BJ (cell line): Measurements from ENCODE around the gene FKBP15. TPM values are rescaled to one million over a fixed set of nuclear protein-coding genes. Genes with fewer than 3 reads are reported as not detected.
"Not testable (repeated sequence)": the region's sequence is repeated elsewhere in the genome, so short reads cannot be mapped to it uniquely, and the experiment has no call there.

Experiments
- CTCF ChIA-PET: fragments of 350-600 bp; formaldehyde crosslinking; extraction: SDS; loops from one replicate; lab custom pipeline; 2021; ENCODE audit warnings: antibody characterized with exemption, inconsistent platforms; lab: Yijun Ruan, JAX
- POLR2A ChIA-PET: fragments of 300-600 bp; sonication (Branson Sonifier 250); formaldehyde crosslinking; extraction: SDS; loops from one replicate; lab custom pipeline; 2021; ENCODE audit warnings: antibody characterized with exemption; lab: Charles Lee
- DNase-seq: peaks from one replicate; pipeline ENCODE4 v3.0.0-alpha.2; 2011; ENCODE audit warnings: low read depth
- H3K27me3 ChIP-seq: 2 replicates; pipeline ENCODE4 v1.6.0; 2011; ENCODE audit warnings: low read length; ENCODE audit not compliant: control insufficient read depth, insufficient read depth
- H3K36me3 ChIP-seq: 2 replicates; pipeline ENCODE4 v1.5.1; 2011; ENCODE audit warnings: low read length; ENCODE audit not compliant: control insufficient read depth, insufficient read depth
- H3K4me3 ChIP-seq: 2 replicates; pipeline ENCODE4 v1.5.1; 2011; ENCODE audit warnings: low read depth, mild to moderate bottlenecking, control low read depth, low read length
- polyA plus RNA-seq: library from polyadenylated mRNA; depleted of rRNA; stranded (reverse); fragments of >200 nt; gene quantifications from 2 replicates; pipeline ENCODE4 v1.2.3, GENCODE V29; 2011
- TF ChIP-seq, protein P1 (sequence below): IDR thresholded peaks from 2 replicates; pipeline ENCODE4 v1.5.1; 2011; ENCODE audit warnings: low read depth, mild to moderate bottlenecking, control low read depth, inconsistent platforms, low read length, moderate library complexity; ENCODE audit not compliant: insufficient read depth

FKBP15 gene
- polyA plus RNA-seq, 1 experiment: 45.0 TPM

- DNase-seq: no peak
- H3K27me3 ChIP-seq: no peaks in the 10 kb centered on the region
- CTCF ChIA-PET: no interaction called here
- H3K4me3 ChIP-seq: no peak overlapping the region
- TF ChIP-seq, protein P1, sequence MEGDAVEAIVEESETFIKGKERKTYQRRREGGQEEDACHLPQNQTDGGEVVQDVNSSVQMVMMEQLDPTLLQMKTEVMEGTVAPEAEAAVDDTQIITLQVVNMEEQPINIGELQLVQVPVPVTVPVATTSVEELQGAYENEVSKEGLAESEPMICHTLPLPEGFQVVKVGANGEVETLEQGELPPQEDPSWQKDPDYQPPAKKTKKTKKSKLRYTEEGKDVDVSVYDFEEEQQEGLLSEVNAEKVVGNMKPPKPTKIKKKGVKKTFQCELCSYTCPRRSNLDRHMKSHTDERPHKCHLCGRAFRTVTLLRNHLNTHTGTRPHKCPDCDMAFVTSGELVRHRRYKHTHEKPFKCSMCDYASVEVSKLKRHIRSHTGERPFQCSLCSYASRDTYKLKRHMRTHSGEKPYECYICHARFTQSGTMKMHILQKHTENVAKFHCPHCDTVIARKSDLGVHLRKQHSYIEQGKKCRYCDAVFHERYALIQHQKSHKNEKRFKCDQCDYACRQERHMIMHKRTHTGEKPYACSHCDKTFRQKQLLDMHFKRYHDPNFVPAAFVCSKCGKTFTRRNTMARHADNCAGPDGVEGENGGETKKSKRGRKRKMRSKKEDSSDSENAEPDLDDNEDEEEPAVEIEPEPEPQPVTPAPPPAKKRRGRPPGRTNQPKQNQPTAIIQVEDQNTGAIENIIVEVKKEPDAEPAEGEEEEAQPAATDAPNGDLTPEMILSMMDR: no peak
- H3K36me3 ChIP-seq: no peaks in the 10 kb centered on the region
- POLR2A ChIA-PET: no interaction called here
These were observed 23.5 kb upstream of the FKBP15 start for GRCh38 chr9:113244556-113244955.

- TF ChIP-seq, protein P1: no peak
- Histone ChIP-seq H3K27me3 (no peaks in the 10 kb centered on the region), H3K36me3 (no peaks in the 10 kb centered on the region), H3K4me3 (no peak overlapping the region)
- ChIA-PET CTCF (interaction anchor here (1.4 kb wide), 1 partner anchor 19 kb away, joined by 4 read pairs; the partner anchor contains the start of gene SLC31A1), POLR2A (no interaction called here)
- DNase-seq: no peak
These were observed 20.1 kb upstream of the FKBP15 start for GRCh38 chr9:113241161-113241560.

GRCh38 chr9:113238859-113239232, 17.8 kb upstream of the FKBP15 start:
- H3K36me3 ChIP-seq: no peaks in the 10 kb centered on the region
- POLR2A ChIA-PET: no interaction called here
- CTCF ChIA-PET: interaction anchor here (0.6 kb wide), 1 partner anchor 50 kb away, joined by 3 read pairs; no protein-coding TSS in a partner anchor
- no peak for DNase-seq
- H3K4me3 ChIP-seq: no peak overlapping the region
- no peaks in the 10 kb centered on the region for H3K27me3 ChIP-seq
- TF ChIP-seq, protein P1: no peak

DNA sequence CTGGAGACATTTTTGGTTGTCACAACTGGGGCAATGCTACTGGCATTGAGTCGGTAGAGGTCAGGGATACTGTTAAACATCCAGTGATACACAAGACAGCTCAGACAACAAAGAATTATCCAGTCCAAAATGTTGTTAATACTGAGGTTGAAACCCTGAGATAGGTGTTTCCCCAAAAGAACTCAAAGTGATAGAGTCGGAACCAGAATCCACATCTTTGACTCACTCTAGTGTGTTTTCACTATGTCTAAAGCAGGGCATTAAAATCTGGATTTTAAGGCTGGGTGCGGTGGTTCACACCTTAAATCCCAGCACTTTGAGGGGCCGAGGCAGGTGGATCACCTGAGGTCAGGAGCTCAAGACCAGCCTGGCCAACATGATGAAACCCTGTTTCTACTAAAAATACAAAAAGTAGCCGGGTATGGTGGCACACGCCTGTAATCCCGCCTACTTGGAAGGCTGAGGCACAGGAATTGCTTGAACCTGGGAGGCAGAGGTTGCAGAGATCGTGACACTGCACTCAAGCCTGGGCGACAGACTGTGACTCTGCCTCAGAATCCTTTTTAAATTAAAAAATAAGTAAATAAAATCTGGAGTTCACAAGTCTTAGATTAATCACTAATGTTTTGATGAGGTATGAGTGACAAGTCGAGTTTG, 17.3 kb upstream of the FKBP15 start:
- ChIA-PET CTCF (interaction anchor here (0.6 kb wide), 1 partner anchor 49 kb away, joined by 3 read pairs; no protein-coding TSS in a partner anchor), POLR2A (no interaction called here)
- TF ChIP-seq, protein P1: no peak

DNA sequence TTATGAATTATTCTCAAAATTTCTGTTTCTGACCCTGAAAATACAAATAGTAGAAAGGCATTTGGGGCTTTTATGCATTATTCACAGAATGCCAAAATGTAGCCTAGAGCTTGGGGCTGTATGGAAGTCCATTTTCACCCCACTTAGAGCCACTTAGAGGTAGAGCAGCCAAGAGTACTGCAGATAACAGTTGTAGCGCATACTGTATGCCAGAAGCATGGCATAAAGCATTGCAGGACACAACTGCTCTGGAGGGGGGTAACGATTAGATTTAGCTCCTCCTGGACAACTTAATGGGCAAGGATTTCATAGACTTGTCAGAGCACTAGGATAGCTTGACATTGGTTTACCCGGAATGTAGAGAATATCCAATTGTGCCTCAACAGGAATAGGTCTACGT, 15.9 kb upstream of the FKBP15 start:
- H3K4me3 ChIP-seq: no peak overlapping the region
- DNase-seq: no peak
- CTCF ChIA-PET: interaction anchor here (1.0 kb wide), 1 partner anchor 23 kb away, joined by 3 read pairs; no protein-coding TSS in a partner anchor
- H3K36me3 ChIP-seq: no peaks in the 10 kb centered on the region
- TF ChIP-seq, protein P1: no peak
- H3K27me3 ChIP-seq: no peaks in the 10 kb centered on the region
- POLR2A ChIA-PET: interaction anchor here (0.5 kb wide), 1 partner anchor 57 kb away, joined by 3 read pairs; no protein-coding TSS in a partner anchor

More for the DNA sequence above, 17.3 kb upstream of the FKBP15 start:
- Histone ChIP-seq H3K36me3 (no peaks in the 10 kb centered on the region), H3K27me3 (no peaks in the 10 kb centered on the region), H3K4me3 (no peak overlapping the region)
- DNase-seq: no peak

DNA sequence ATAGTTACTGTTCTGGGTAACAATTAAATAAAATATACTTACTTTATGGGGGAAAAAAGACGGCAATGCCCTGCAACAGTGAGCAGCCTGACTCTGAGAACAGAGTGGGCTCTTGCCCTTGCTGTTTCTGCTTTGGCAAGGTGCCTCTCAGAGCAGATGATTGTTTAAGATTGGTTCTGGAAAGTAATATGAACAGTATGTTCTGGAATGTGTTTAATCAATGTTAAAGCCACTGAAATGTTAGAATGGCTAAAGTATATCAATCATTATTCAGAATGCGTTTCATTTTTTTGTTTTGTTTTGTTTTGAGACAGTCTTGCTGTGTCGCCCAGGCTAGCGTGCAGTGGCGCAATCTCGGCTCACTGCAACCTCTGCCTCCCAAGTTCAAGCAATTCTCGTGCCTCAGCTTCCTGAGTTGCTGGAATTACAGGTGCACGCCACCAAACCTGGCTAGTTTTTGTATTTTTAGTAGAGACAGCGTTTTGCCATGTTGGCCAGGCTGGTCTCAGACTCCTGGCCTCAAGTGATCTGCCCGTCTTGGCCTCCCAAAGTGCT, 14.7 kb upstream of the FKBP15 start:
- CTCF ChIA-PET: interaction anchor here (1.0 kb wide), 1 partner anchor 24 kb away, joined by 3 read pairs; no protein-coding TSS in a partner anchor
- H3K4me3 ChIP-seq, POLR2A ChIA-PET, H3K27me3 ChIP-seq, H3K36me3 ChIP-seq, DNase-seq: not testable (repeated sequence)
